KMS-11 (cell line): Measurements from ENCODE around the gene LUZP2.
A peak's percentile ranks its signal among the peaks of the same experiment; 100 is the strongest.

Source experiments
- H2AFZ ChIP-seq: fragments of 200-600 bp; sonication (generic); 2 replicates; pipeline ENCODE4 v1.6.1; 2016; ENCODE audit warnings: antibody characterized with exemption, mixed run types, low read depth
- H3K27ac ChIP-seq: fragments of 200-600 bp; sonication (generic); 2 replicates; pipeline ENCODE4 v1.6.1; 2016; ENCODE audit warnings: mild to moderate bottlenecking, mixed run types
- H3K27me3 ChIP-seq: fragments of 200-600 bp; sonication (generic); 2 replicates; pipeline ENCODE4 v1.6.1; 2017; ENCODE audit warnings: mild to moderate bottlenecking, low read depth, mixed run types, moderate library complexity; ENCODE audit not compliant: insufficient read depth
- H3K36me3 ChIP-seq: fragments of 200-600 bp; sonication (generic); 2 replicates; pipeline ENCODE4 v1.6.1; 2017; ENCODE audit warnings: mild to moderate bottlenecking, mixed run types; ENCODE audit not compliant: insufficient read depth
- H3K4me1 ChIP-seq: fragments of 200-600 bp; sonication (generic); 2 replicates; pipeline ENCODE4 v1.6.1; 2016; ENCODE audit warnings: mild to moderate bottlenecking, low read depth, mixed run types; ENCODE audit not compliant: poor library complexity, severe bottlenecking
- H3K4me2 ChIP-seq: fragments of 200-600 bp; sonication (generic); 2 replicates; pipeline ENCODE4 v1.7.0; 2016; ENCODE audit warnings: mild to moderate bottlenecking, mixed run types
- H3K4me3 ChIP-seq: fragments of 200-600 bp; sonication (generic); IDR thresholded peaks from 2 replicates; pipeline ENCODE4 v1.6.1; 2017; ENCODE audit warnings: low read depth, low read length, mixed read lengths; ENCODE audit not compliant: insufficient read depth
- H3K79me2 ChIP-seq: fragments of 200-600 bp; sonication (generic); 2 replicates; pipeline ENCODE4 v1.6.1; 2016; ENCODE audit warnings: low read depth, mixed run types; ENCODE audit not compliant: insufficient read depth
- H3K9ac ChIP-seq: fragments of 200-600 bp; sonication (generic); 2 replicates; pipeline ENCODE4 v1.6.1; 2016; ENCODE audit warnings: mild to moderate bottlenecking, mixed run types
- H4K20me1 ChIP-seq: fragments of 200-600 bp; sonication (generic); 2 replicates; pipeline ENCODE4 v1.6.1; 2016; ENCODE audit warnings: mild to moderate bottlenecking, mixed run types; ENCODE audit not compliant: insufficient read depth
- CTCF ChIP-seq: fragments of 200-600 bp; sonication (generic); conservative IDR thresholded peaks from 2 replicates; pipeline ENCODE4 v1.6.1; 2017; ENCODE audit warnings: low read depth, mild to moderate bottlenecking, antibody characterized with exemption, low read length, moderate library complexity, mixed read lengths

The LUZP2 gene

DNA sequence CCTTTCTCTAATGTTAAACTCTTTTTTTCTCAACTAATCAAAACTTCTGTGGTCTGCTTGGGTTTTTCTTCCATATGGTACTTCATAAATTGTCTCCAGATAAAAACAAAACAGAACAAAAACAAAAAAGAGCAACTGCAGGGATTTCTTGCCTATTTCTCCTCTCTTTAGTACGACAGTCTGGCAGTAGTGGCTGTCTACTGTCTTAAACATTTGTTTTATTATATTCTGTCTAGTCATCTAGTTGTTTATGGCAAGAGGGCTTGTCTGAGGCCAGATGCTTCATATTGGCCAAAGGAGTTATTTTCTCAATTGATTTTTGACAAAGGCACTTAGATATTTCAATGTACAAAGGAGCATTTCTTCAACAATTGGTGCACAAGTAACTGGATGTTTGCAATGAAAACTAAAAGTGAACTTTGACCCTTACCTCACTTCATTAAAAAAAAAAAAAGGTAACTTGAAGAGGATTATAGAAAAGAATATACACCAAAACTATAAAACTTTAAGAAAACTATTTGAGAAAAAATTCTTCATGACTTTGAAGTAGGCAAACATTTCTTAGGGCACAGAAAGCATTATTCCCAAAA, 404.2 kb downstream of the LUZP2 start:
- peak overlapping the region; percentile 80 for H2AFZ ChIP-seq

DNA sequence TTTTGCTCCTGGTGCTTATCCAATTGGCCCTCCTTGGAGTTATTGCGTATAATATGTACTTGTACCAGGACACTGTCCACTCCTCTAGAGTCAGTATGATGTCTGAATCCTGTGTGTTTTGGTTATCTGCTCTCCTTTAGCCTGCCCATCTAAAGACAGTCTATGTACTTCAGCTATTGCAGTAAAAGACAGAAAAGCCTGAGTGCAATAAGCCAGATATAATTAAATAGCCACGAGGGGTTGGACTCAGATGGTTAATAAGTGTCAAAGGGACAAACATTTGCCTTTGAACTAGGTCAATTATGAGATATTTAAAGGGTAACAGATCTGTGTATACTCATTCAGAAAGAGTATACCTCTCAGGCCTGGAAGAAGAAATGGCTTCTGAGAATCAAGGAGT, 406.7 kb downstream of the LUZP2 start:
- no peaks in the 10 kb centered on the region for H3K79me2 ChIP-seq
- H3K4me1 ChIP-seq, result peaks cover 27% of the 10 kb centered on the region
- no peaks in the 10 kb centered on the region for H4K20me1 ChIP-seq
- no peak for TF ChIP-seq CTCF
- H2AFZ ChIP-seq, result no peak overlapping the region
- no peaks in the 10 kb centered on the region for H3K36me3 ChIP-seq
- no peak overlapping the region for H3K4me3 ChIP-seq
- H3K9ac ChIP-seq, result no peak overlapping the region
- H3K27ac ChIP-seq, result no peak overlapping the region
- H3K4me2 ChIP-seq, result no peak overlapping the region
- H3K27me3 ChIP-seq, result no peaks in the 10 kb centered on the region

More for the DNA sequence above, 404.2 kb downstream of the LUZP2 start:
- Histone ChIP-seq H3K27me3 (no peaks in the 10 kb centered on the region), H3K4me3 (no peak overlapping the region), H3K4me1 (peaks cover 27% of the 10 kb centered on the region), H3K4me2 (peak overlapping the region; percentile 67), H3K79me2 (no peaks in the 10 kb centered on the region), H3K27ac (peak overlapping the region; percentile 79), H3K36me3 (no peaks in the 10 kb centered on the region), H3K9ac (peak overlapping the region; percentile 49; the same call in 1 of the 2 replicates), H4K20me1 (no peaks in the 10 kb centered on the region)
- no peak for TF ChIP-seq CTCF

DNA sequence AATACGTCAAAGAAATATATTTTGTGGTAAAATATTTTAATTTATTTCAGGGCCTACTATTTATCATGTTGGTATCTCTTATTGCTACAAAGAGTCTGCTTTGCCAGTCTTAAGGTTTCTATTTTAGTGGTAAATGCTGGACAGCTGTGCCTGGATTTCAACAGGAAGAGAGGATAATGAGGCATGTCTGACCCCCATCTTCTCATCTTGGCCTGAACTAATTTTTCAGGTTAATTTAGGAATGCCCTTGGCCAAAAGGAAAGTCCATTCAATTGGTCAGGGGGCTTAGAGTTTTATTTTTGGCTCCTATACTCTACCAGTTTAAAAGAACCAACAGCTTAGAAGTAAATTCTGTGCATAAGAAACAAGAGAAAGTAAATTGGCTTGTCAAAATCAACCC, 428.2 kb downstream of the LUZP2 start:
- H3K27ac ChIP-seq, result no peak overlapping the region
- H4K20me1 ChIP-seq, result no peaks in the 10 kb centered on the region
- no peak overlapping the region for H3K4me3 ChIP-seq
- H3K4me1 ChIP-seq, result no peaks in the 10 kb centered on the region
- no peak overlapping the region for H3K4me2 ChIP-seq
- no peaks in the 10 kb centered on the region for H3K27me3 ChIP-seq
- H3K79me2 ChIP-seq, result no peaks in the 10 kb centered on the region
- H2AFZ ChIP-seq, result no peak overlapping the region
- no peak overlapping the region for H3K9ac ChIP-seq
- no peaks in the 10 kb centered on the region for H3K36me3 ChIP-seq
- no peak for TF ChIP-seq CTCF

GRCh38 chr11:24932110-24933000, 435.5 kb downstream of the LUZP2 start:
- H3K9ac ChIP-seq, result no peak overlapping the region
- H3K27me3 ChIP-seq, result no peaks in the 10 kb centered on the region
- no peak overlapping the region for H3K4me3 ChIP-seq
- H3K4me1 ChIP-seq, result no peaks in the 10 kb centered on the region
- H3K4me2 ChIP-seq, result no peak overlapping the region
- H3K36me3 ChIP-seq, result no peaks in the 10 kb centered on the region
- no peak overlapping the region for H3K27ac ChIP-seq
- no peak for TF ChIP-seq CTCF
- H3K79me2 ChIP-seq, result no peaks in the 10 kb centered on the region
- H2AFZ ChIP-seq, result no peak overlapping the region
- H4K20me1 ChIP-seq, result no peaks in the 10 kb centered on the region
